Heart left ventricle (tissue), 16 donors: Measurements from ENCODE around the gene SMAGP. TPM values are rescaled to one million over a fixed set of nuclear protein-coding genes. Genes with fewer than 3 reads are reported as not detected.
"Not testable (repeated sequence)": the region's sequence is repeated elsewhere in the genome, so short reads cannot be mapped to it uniquely, and the experiment has no call there.

Experiments used
- ATAC-seq, 4 donors: fragments of 200-7000 bp; cut with Tn5 transposase; one replicate each; pipeline ENCODE4 v1.9.1; 2020 to 2022; ENCODE audit warnings: moderate library complexity in 4 of 4, mild to moderate bottlenecking in 3 of 4, moderate number of reproducible peaks in 1 of 4
- DNase-seq, 5 donors: peaks; one replicate each; pipeline ENCODE4 v3.0.0-alpha.2; 2020
- H3K27ac ChIP-seq, 12 donors: fragments of 200-600 bp; sonication (generic) in 4 of 12; one replicate each; pipeline versions ENCODE4 v1.5.0 to v1.8.0; 2016 to 2022; ENCODE audit warnings: mild to moderate bottlenecking in 2 of 12
- H3K27me3 ChIP-seq, 9 donors: fragments of 200-600 bp; sonication (generic) in 2 of 9; one replicate each; pipeline versions ENCODE4 v1.5.1 to v1.8.0; 2016 to 2022; ENCODE audit warnings: mild to moderate bottlenecking in 3 of 9
- H3K36me3 ChIP-seq, 9 donors: fragments of 200-600 bp; sonication (generic) in 2 of 9; one replicate each; pipeline versions ENCODE4 v1.5.0 to v1.8.0; 2018 to 2022; ENCODE audit warnings: mild to moderate bottlenecking in 2 of 9
- H3K4me1 ChIP-seq, 12 donors: fragments of 200-600 bp; sonication (generic) in 4 of 12; one replicate each; pipeline versions ENCODE4 v1.5.0 to v1.8.0; 2016 to 2022; ENCODE audit warnings: mild to moderate bottlenecking in 3 of 12
- H3K4me3 ChIP-seq, 12 donors: fragments of 200-600 bp; sonication (generic) in 4 of 12; one replicate each; pipeline versions ENCODE4 v1.5.0 to v1.8.0; 2017 to 2022; ENCODE audit warnings: mild to moderate bottlenecking in 9 of 12, moderate library complexity in 4 of 12
- H3K9me3 ChIP-seq, 12 donors: fragments of 200-600 bp; sonication (generic) in 4 of 12; one replicate each; pipeline versions ENCODE4 v1.5.0 to v1.8.0; 2016 to 2022; ENCODE audit warnings: mild to moderate bottlenecking in 1 of 12
- POLR2A ChIP-seq, 2 donors: fragments of 450-650 bp; IDR thresholded peaks; one replicate each; pipeline ENCODE4 v1.6.1; 2017; ENCODE audit warnings: antibody characterized with exemption in 2 of 2, mild to moderate bottlenecking in 2 of 2, moderate library complexity in 2 of 2
- WGBS, 4 donors: extraction: QIAGEN DNeasy Blood & Tissue Kit in 2 of 4; methylation state at CpG; one replicate each; pipeline versions ENCODE4 v1.1.5 to v1.1.7; 2013 to 2018; 5-methylcytosine and 5-hydroxymethylcytosine counted together
- intact Hi-C, 10 donors: fragments of 100-400 bp; cut with DNase I; formaldehyde crosslinking; loops; one replicate each; pipeline versions ENCODE4 v1.11.1 to v1.14.2; 2022
- long read RNA-seq, 3 donors: library from polyadenylated mRNA; unstranded; transcript quantifications; one replicate each; pipeline ENCODE4 v2.0.0, GENCODE V29; 2020 to 2021
- polyA plus RNA-seq, 2 donors: library from polyadenylated mRNA; stranded (reverse); fragments of 200-250 nt; gene quantifications; one replicate each; pipeline ENCODE4 v1.2.3, GENCODE V29; 2013
- total RNA-seq, 9 donors: library from RNA; depleted of rRNA in 2 of 9; stranded (reverse); fragments of >200 nt in 2 of 9; fragmentation: NEBNext Ultra II Directional in 3 of 9; extraction: Animal tissue kit (Norgen Biotek cat#: 25700) in 3 of 9; gene quantifications; one replicate each; pipeline versions ENCODE4 v1.1.0 to v1.2.4, GENCODE V29; 2016 to 2023
- TF ChIP-seq, protein P1 (sequence below), 12 donors: fragments of 200-600 bp; sonication (generic) in 4 of 12; IDR thresholded peaks; one replicate each; pipeline versions ENCODE4 v1.5.0 to v1.8.0; 2018 to 2022; ENCODE audit warnings: antibody characterized with exemption in 12 of 12, mild to moderate bottlenecking in 5 of 12
- donor health status: ischemic (EF 13 %, LVEDD 7.1; RV severe dilation, severe dysfunction).
- donor health status: healthy with polysubstance abuse.
- donor health status: DM: no; HTN: yes; CAD: no.
- donor health status: DM: no; HTN: no; CAD: no.
- donor health status: ischemic (EF 25% LVEDD 6.9; RV normal size, moderate dysfunction).
- donor health status: ischemic (EF 25% LVEDD 5.7; RV mildly dilated, moderate dysfunction).
- donor health status: healthy.
- donor health status: DM: yes; HTN: yes; CAD: no.
- donor health status: ischemic (EF 35%, LVEDD 5.7; RV mildly dilated, moderate dysfunction).
- donor health status: nonischemic (EF 11% LVEDD 7.7; RV severe dilation, severe dysfunction).
- donor health status: DM: yes; HTN: yes; CAD: no.
- donor health status: PGD.
- donor health status: ischemic (EF 29% LVEDD 5.4; RV normal size, mild dysfunction).
- donor health status: nonischemic (EF 23%, LVEDD 6.1; RV moderate dilation, normal function).

Gene SMAGP, protein sequence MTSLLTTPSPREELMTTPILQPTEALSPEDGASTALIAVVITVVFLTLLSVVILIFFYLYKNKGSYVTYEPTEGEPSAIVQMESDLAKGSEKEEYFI
- total RNA-seq = 1 to 10 TPM; 2.0 to 7.4 (median 3.7) TPM
- polyA plus RNA-seq = 1 to 10 TPM; 2.0 to 8.4 TPM
- long read RNA-seq, donor 1, partial matches to known transcripts = 0 of 4 reads
- long read RNA-seq, donor 1, other reads (novel, unspliced or antisense) = 1 of 4 reads
- long read RNA-seq, donor 2, transcript SMAGP-203 (4 exons, 2,350 nt) = major isoform, 6 of 13 reads
- long read RNA-seq, donor 2, partial matches to known transcripts = 4 of 13 reads
- long read RNA-seq, donor 2, other reads (novel, unspliced or antisense) = 1 of 13 reads
- long read RNA-seq, donor 3, partial matches to known transcripts = 0 of 1 reads
- long read RNA-seq, donor 3, other reads (novel, unspliced or antisense) = 0 of 1 reads

DNA sequence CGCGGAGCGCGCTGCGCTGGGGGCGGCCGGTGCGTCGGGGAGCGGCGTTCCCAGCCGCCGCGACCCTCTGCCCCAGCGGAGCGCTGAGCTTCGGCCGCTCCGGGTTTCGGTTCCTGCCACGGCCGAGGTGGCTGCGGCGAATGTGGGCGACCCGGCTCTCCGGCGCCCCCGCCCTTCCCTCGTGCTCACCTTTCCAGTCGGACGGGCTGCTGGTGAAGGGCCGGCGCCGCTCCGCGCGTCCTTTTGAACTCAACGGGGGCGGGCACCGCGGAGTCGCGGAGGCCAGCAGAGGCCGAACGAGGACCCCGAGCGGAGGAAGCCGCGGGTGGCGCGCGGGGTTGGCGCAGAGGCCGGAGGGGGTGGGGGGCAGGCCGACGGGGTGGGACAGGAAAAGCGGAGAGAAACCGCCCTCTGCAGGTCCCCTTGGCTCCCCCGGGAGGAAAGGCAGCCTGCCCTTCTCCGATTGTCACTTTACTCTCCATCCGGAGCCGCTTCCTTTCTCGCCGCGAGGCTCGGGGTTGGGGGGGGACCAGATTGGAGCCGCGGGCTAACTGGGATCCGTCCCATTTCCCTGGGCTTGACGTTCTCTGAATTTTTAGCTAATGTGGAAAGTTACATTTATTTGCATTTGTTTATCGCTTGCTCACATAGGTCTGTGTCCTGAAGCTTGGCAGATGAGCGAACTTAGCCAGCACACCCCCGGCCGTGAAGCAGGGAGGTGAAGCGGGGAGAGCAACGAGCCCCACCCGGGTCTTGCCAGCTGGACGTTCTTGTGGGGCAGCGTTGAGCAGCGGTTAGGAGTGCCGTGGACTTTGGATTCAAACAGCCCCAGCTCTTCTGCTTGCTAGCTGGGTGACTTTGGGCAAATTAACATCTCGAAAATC lies at the start of gene SMAGP:
Gene SMAGP, minus strand, starts transcription at position 349 of the 884 bp plus-strand sequence. CDS start 1,137 bp downstream, outside the sequence.
- H3K27me3 ChIP-seq = peaks cover 0 to 9% (median 0%) of the 10 kb centered on the region in 9 donors
- H3K4me1 ChIP-seq = peaks cover 0 to 20% (median 3%) of the 10 kb centered on the region in 12 donors
- ATAC-seq = peak; percentile 25 to 91 (median 78)
- DNase-seq = peak; percentile 63 to 79 (median 72)
- no peaks in the 10 kb centered on the region for H3K9me3 ChIP-seq
- whole genome bisulfite sequencing, 4 donors = 1 to 2% (median 1%) methylated on average over 25 to 83 of the region's 83 CpGs
- intact Hi-C loops = loop anchor here in 3 of 10 donors (2.0 to 10.0 kb wide), 3 partner anchors 52 to 74 kb away; partner anchors contain the start of genes CELA1 (in 1 of the 3) and POU6F1 (in 1 of the 3)
- H3K36me3 ChIP-seq = no peaks in the 10 kb centered on the region
- no peak for TF ChIP-seq POLR2A (IDR thresholded peaks at IDR 0.05)
- TF ChIP-seq, protein P1, sequence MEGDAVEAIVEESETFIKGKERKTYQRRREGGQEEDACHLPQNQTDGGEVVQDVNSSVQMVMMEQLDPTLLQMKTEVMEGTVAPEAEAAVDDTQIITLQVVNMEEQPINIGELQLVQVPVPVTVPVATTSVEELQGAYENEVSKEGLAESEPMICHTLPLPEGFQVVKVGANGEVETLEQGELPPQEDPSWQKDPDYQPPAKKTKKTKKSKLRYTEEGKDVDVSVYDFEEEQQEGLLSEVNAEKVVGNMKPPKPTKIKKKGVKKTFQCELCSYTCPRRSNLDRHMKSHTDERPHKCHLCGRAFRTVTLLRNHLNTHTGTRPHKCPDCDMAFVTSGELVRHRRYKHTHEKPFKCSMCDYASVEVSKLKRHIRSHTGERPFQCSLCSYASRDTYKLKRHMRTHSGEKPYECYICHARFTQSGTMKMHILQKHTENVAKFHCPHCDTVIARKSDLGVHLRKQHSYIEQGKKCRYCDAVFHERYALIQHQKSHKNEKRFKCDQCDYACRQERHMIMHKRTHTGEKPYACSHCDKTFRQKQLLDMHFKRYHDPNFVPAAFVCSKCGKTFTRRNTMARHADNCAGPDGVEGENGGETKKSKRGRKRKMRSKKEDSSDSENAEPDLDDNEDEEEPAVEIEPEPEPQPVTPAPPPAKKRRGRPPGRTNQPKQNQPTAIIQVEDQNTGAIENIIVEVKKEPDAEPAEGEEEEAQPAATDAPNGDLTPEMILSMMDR (IDR thresholded peaks at IDR 0.05) = peak in 5 of 12 donors; percentile 8 to 33 (median 11)
- H3K4me3 ChIP-seq = peak within 1 kb of the TSS; percentile 55 to 86 (median 72)
- H3K27ac ChIP-seq = peak within 1 kb of the TSS; percentile 6 to 87 (median 80)

DNA sequence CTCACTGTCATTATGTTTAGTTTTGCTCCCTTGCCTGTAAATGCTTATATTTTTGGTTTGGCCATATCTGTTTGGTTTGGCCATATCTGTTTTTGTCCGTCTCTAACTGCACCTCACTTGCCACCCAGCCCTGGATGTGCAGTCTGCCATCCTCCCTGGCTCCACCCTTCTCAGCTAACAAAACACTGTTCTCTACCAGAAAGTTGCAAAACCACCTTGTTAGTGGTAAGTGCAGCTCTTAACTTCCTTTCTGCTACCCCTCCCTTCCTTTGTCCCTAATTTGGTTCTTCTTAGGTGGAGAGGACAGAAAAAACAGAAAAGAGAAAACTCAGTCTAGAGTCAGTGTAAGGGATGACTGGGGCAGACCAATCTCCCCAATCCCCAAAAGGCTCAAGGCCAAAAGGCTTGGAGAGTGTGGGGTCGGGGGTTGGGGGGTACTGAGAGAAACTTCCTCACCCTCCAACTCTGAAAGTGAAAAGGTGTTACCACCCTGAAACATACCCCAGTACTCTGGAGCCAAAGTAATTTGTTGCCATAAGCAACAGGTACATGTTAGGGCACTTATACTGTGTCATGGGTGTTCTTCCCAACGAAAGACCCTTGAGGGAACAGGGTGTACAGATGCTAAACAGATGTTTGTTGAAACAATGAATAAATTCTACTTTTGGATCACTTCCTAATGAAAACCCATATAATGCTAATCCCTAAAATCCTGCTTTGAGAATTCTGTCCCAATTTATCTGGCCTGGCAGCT lies 48.8 kb upstream of the SMAGP start:
- DNase-seq (no peak), ATAC-seq (peak in 3 of 4 donors; percentile 39 to 70 (median 45))
- Histone ChIP-seq H3K4me3 (peak overlapping the region in 1 of 12 donors; percentile 30), H3K36me3 (no peaks in the 10 kb centered on the region), H3K27ac (peak overlapping the region in 1 of 12 donors; percentile 98), H3K4me1 (peaks cover 0 to 45% (median 0%) of the 10 kb centered on the region in 12 donors), H3K27me3 (no peaks in the 10 kb centered on the region), H3K9me3 (no peaks in the 10 kb centered on the region)
- TF ChIP-seq POLR2A (IDR thresholded peaks at IDR 0.05) = no peak
- TF ChIP-seq, protein P1 (IDR thresholded peaks at IDR 0.05) = no peak
- intact Hi-C loops = no loop called here
- WGBS, 4 donors = 60 to 76% (median 71%) methylated on average over 3 of the region's 3 CpGs

DNA sequence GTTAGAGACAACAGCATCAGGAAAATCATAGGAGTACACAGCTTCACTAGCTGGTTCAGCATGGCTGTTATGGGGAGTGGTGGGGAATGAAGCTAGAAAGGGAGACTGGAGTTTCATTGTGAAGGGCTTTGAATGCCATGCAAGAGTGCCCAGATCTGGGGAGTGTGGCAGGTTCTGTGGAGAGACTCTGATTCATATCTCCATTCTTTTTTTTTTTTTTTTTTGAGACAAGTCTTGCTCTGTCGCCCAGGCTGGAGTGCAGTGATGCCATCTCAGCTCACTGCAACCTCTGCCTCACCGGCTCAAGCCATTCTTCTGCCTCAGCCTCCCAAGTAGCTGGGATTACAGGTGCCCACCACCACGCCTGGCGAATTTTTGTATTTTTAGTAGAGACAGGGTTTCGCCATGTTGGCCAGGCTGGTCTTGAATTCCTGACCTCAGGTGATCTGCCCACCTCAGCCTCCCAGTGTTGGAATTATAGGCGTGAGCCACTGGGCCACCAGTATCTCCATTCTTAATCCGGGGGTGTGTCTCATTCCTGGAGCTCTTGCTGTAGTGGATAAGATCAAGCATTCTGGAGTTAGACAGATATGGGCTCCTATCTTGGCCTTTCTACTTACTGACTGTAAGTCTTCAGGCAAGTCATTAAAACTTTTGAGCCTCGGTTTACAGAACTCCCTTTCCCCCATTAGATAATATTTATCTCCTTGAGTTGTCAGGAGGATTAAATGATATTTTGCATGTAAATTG lies 48.0 kb upstream of the SMAGP start:
- DNase-seq, H3K9me3 ChIP-seq, H3K36me3 ChIP-seq, ATAC-seq, H3K27me3 ChIP-seq, intact Hi-C loops: not testable (repeated sequence)
- 82 to 90% (median 87%) methylated on average over 8 of the region's 8 CpGs for WGBS, 4 donors
- Histone ChIP-seq H3K4me3 (peak overlapping the region in 1 of 12 donors; percentile 30), H3K27ac (peak overlapping the region in 1 of 12 donors; percentile 98), H3K4me1 (peaks cover 0 to 44% (median 0%) of the 10 kb centered on the region in 12 donors)
